ENCODE measurements around the gene ASGR1. TPM values are rescaled to one million over a fixed set of nuclear protein-coding genes. Genes with fewer than 3 reads are reported as not detected.

Gene ASGR1
- total and polyA plus RNA-seq, 9 donors: 1.5 to 3.4 (median 2.1) TPM

- Histone ChIP-seq H3K36me3 (ENCODE audit: control insufficient read depth, insufficient read depth, low read length) (peaks cover 65% of the 10 kb centered on the region), H3K4me3 (ENCODE audit: low read length) (no peak overlapping the region), H3K27me3 (ENCODE audit: control insufficient read depth, insufficient read depth, low read length) (no peaks in the 10 kb centered on the region), H3K4me1 (ENCODE audit: control insufficient read depth, insufficient read depth, low read length) (peaks cover 57% of the 10 kb centered on the region), H3K9me3 (replicated peaks; ENCODE audit: control insufficient read depth, low read depth, low read length) (no peaks in the 10 kb centered on the region), H3K27ac (ENCODE audit: low read length) (no peak overlapping the region)
- WGBS (ENCODE audit: insufficient coverage): 68% methylated on average over 13 of the region's 15 CpGs
- peak; percentile 59 for DNase-seq
These were observed 43.2 kb upstream of the ASGR1 start for GRCh38 chr17:7222093-7222971.

- H3K27ac ChIP-seq (ENCODE audit: low read length): peak overlapping the region; percentile 1
- no peaks in the 10 kb centered on the region for H3K27me3 ChIP-seq (ENCODE audit: control insufficient read depth, insufficient read depth, low read length)
- H3K4me3 ChIP-seq (ENCODE audit: low read length): no peak overlapping the region
- WGBS (ENCODE audit: insufficient coverage): 85% methylated on average over 9 of the region's 10 CpGs
- H3K4me1 ChIP-seq (ENCODE audit: control insufficient read depth, insufficient read depth, low read length): peaks cover 63% of the 10 kb centered on the region
- H3K9me3 ChIP-seq (replicated peaks; ENCODE audit: control insufficient read depth, low read depth, low read length): no peaks in the 10 kb centered on the region
- H3K36me3 ChIP-seq (ENCODE audit: control insufficient read depth, insufficient read depth, low read length): peaks cover 56% of the 10 kb centered on the region
- peak; percentile 43 for DNase-seq
These were observed 42.3 kb upstream of the ASGR1 start for GRCh38 chr17:7221278-7222092.

- DNase-seq: peak; percentile 67
- Histone ChIP-seq H3K9me3 (replicated peaks; ENCODE audit: control insufficient read depth, low read depth, low read length) (no peaks in the 10 kb centered on the region), H3K4me1 (ENCODE audit: control insufficient read depth, insufficient read depth, low read length) (peaks cover 70% of the 10 kb centered on the region), H3K27ac (ENCODE audit: low read length) (peak overlapping the region; percentile 93), H3K27me3 (ENCODE audit: control insufficient read depth, insufficient read depth, low read length) (no peaks in the 10 kb centered on the region), H3K36me3 (ENCODE audit: control insufficient read depth, insufficient read depth, low read length) (peaks cover 49% of the 10 kb centered on the region), H3K4me3 (ENCODE audit: low read length) (peak overlapping the region; percentile 91)
- WGBS (ENCODE audit: insufficient coverage): 0% methylated on average over 3 of the region's 11 CpGs
These were observed 41.6 kb upstream of the ASGR1 start for GRCh38 chr17:7220593-7221277.

GRCh38 chr17:7219812-7220592 is 40.8 kb upstream of the ASGR1 start, which contains the start of the genes ACADVL and DLG4:
Gene ACADVL (plus strand): TSS chr17:7219938. CDS start chr17:7219985, 47 bp downstream.
Gene DLG4 (minus strand): TSS chr17:7219836.
- peaks cover 41% of the 10 kb centered on the region for H3K36me3 ChIP-seq (ENCODE audit: control insufficient read depth, insufficient read depth, low read length)
- H3K4me1 ChIP-seq (ENCODE audit: control insufficient read depth, insufficient read depth, low read length): peaks cover 77% of the 10 kb centered on the region
- H3K27me3 ChIP-seq (ENCODE audit: control insufficient read depth, insufficient read depth, low read length): no peaks in the 10 kb centered on the region
- 0% methylated on average over 61 of the region's 63 CpGs for WGBS (ENCODE audit: insufficient coverage)
- peak within 1 kb of the TSS; percentile 91 for H3K4me3 ChIP-seq (ENCODE audit: low read length)
- DNase-seq: peak; percentile 97
- H3K27ac ChIP-seq (ENCODE audit: low read length): peak within 1 kb of the TSS; percentile 93
- H3K9me3 ChIP-seq (replicated peaks; ENCODE audit: control insufficient read depth, low read depth, low read length): no peaks in the 10 kb centered on the region

GRCh38 chr17:7219229-7219811 is 40.1 kb upstream of the ASGR1 start:
- Histone ChIP-seq H3K27ac (ENCODE audit: low read length) (peak overlapping the region; percentile 93), H3K4me3 (ENCODE audit: low read length) (peak overlapping the region; percentile 91), H3K27me3 (ENCODE audit: control insufficient read depth, insufficient read depth, low read length) (no peaks in the 10 kb centered on the region), H3K36me3 (ENCODE audit: control insufficient read depth, insufficient read depth, low read length) (peaks cover 36% of the 10 kb centered on the region), H3K9me3 (replicated peaks; ENCODE audit: control insufficient read depth, low read depth, low read length) (no peaks in the 10 kb centered on the region), H3K4me1 (ENCODE audit: control insufficient read depth, insufficient read depth, low read length) (peaks cover 80% of the 10 kb centered on the region)
- 33% methylated on average over 4 of the region's 12 CpGs for WGBS (ENCODE audit: insufficient coverage)
- DNase-seq: no peak

DNA sequence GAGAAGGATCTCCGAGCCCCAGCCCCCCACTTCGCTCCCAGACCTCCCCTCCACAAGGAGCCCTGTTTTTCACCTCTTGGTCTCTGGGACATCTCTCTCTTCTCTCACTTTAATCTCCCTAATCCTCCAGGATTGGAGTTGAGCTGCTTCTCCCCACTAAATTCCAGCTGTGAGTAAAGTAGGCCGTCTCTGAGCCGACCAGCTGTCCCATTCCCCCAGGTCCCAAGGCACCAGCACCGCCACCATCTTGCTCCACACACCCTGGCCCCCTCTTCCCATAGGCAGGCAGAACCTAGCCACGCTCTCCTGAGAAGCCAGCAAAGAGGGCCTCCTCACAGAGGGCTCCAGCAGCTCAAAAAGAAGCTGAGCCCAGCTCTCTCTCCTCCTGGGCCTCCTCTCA is 39.6 kb upstream of the ASGR1 start:
- H3K4me1 ChIP-seq (ENCODE audit: control insufficient read depth, insufficient read depth, low read length): peaks cover 80% of the 10 kb centered on the region

GRCh38 chr17:7218166-7218565 is 39.0 kb upstream of the ASGR1 start:
- 50% methylated on average over 4 of the region's 6 CpGs for WGBS (ENCODE audit: insufficient coverage)
- DNase-seq: peak; percentile 41
- Histone ChIP-seq H3K4me3 (ENCODE audit: low read length) (no peak overlapping the region), H3K27ac (ENCODE audit: low read length) (no peak overlapping the region), H3K9me3 (replicated peaks; ENCODE audit: control insufficient read depth, low read depth, low read length) (no peaks in the 10 kb centered on the region), H3K4me1 (ENCODE audit: control insufficient read depth, insufficient read depth, low read length) (peaks cover 86% of the 10 kb centered on the region), H3K27me3 (ENCODE audit: control insufficient read depth, insufficient read depth, low read length) (no peaks in the 10 kb centered on the region), H3K36me3 (ENCODE audit: control insufficient read depth, insufficient read depth, low read length) (peaks cover 24% of the 10 kb centered on the region)

More for the DNA sequence above, 39.6 kb upstream of the ASGR1 start:
- WGBS (ENCODE audit: insufficient coverage): 60% methylated on average over 4 of the region's 6 CpGs
- no peaks in the 10 kb centered on the region for H3K9me3 ChIP-seq (replicated peaks; ENCODE audit: control insufficient read depth, low read depth, low read length)
- peaks cover 30% of the 10 kb centered on the region for H3K36me3 ChIP-seq (ENCODE audit: control insufficient read depth, insufficient read depth, low read length)
- H3K27me3 ChIP-seq (ENCODE audit: control insufficient read depth, insufficient read depth, low read length): no peaks in the 10 kb centered on the region
- DNase-seq: no peak
- no peak overlapping the region for H3K27ac ChIP-seq (ENCODE audit: low read length)
- H3K4me3 ChIP-seq (ENCODE audit: low read length): no peak overlapping the region

- H3K9me3 ChIP-seq (replicated peaks; ENCODE audit: control insufficient read depth, low read depth, low read length): no peaks in the 10 kb centered on the region
- DNase-seq: peak; percentile 93
- H3K4me1 ChIP-seq (ENCODE audit: control insufficient read depth, insufficient read depth, low read length): peaks cover 79% of the 10 kb centered on the region
- H3K4me3 ChIP-seq (ENCODE audit: low read length): peak overlapping the region; percentile 49
- H3K36me3 ChIP-seq (ENCODE audit: control insufficient read depth, insufficient read depth, low read length): peaks cover 16% of the 10 kb centered on the region
- H3K27me3 ChIP-seq (ENCODE audit: control insufficient read depth, insufficient read depth, low read length): peaks cover 2% of the 10 kb centered on the region
- H3K27ac ChIP-seq (ENCODE audit: low read length): peak overlapping the region; percentile 85
- WGBS (ENCODE audit: insufficient coverage): 1% methylated on average over 15 of the region's 32 CpGs
These were observed 38.2 kb upstream of the ASGR1 start for GRCh38 chr17:7217113-7217987.

Data from muscle of leg (tissue), 11 donors.